Amygdala (tissue), 56 donors: ENCODE data around the gene PLB1.
"Not testable (repeated sequence)": the region's sequence is repeated elsewhere in the genome, so short reads cannot be mapped to it uniquely, and the experiment has no call there.

ENCODE experiments used
- DNase-seq, 56 donors: peaks; one replicate each; lab custom pipeline; 2025; lab: John Stamatoyannopoulos, UW

PLB1 gene

GRCh38 chr2:28526527-28527132, 30.8 kb downstream of the PLB1 start:
- no peak for DNase-seq

GRCh38 chr2:28527196-28527595, 31.3 kb downstream of the PLB1 start:
- no peak for DNase-seq

DNA sequence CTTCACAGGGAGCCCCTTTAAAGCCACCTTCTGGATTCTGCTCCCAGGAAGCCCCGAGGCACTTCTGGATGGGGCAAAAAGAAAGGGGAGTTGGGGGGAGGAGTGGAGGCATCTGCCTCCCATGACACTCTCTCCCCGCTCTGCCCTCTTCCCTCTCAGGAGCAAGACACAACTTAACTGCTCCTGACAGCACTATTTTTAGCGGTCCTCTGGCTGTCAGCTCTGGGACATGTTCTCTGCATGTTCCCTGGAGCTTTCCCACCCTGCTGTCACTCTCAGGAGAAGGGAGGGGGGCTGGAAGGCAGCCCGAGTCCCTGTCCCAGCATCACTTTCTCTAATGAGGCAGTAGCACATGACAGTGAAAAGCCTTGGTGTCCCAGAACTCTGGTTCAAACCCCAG, 32.3 kb downstream of the PLB1 start:
- no peak for DNase-seq

DNA sequence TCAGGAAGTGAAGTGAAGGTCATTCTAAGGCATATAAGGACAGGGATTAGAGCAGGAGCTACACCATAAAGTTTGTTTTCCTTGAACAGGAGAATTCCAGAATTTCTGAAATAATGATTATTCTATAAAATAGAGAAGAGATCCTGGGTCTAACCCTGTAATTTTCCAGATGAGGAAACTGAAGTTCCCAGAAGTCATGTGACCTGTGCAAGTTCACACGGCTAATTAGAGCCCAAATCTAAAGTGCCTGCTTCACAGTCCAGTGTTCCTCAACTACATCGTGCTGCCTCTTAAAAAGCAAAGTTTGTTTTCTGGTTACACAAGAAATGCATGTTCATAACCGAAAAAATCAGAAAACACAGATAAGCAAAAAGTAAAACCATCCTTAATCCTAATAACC, 34.9 kb downstream of the PLB1 start:
- DNase-seq = no peak

DNA sequence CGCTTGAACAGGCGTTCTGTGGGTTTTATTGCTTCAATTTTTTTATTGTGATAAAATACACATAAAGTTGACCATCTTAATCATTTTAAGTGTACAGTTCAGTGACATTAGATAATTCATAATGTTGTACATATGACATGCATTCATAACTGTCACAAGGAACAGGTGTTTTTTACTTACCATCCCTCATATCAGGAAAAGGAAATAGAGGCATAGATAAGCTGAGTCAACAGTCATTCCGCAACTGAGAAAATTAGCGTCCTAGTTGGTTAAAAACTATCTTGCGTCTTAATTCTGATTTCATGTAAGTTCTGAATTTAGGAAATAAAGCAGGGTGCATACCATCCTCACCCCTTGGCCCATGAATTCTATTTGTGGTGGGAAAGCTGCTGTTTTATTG, 36.5 kb downstream of the PLB1 start:
- no peak for DNase-seq

- no peak for DNase-seq
These were observed 37.3 kb downstream of the PLB1 start for GRCh38 chr2:28533044-28533680.

DNA sequence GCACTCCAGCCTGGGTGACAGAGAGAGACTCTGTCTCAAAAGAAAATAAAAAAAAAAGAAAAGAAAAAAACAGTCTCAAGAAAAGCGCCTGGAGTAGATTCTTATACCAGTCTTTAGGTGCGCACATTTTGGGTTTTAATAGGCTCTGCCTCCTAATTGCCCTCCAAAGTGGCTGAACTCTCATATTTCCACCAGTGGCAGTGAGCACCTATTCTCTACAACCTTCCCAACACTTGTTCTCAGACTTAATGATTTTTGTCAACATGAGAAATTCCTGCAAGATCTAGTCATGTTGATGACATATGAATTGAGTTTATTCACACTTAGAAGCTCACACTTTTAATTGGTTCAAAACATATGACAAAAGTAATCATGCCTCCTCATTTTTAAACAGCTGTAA, 39.0 kb downstream of the PLB1 start:
- DNase-seq = no peak

DNA sequence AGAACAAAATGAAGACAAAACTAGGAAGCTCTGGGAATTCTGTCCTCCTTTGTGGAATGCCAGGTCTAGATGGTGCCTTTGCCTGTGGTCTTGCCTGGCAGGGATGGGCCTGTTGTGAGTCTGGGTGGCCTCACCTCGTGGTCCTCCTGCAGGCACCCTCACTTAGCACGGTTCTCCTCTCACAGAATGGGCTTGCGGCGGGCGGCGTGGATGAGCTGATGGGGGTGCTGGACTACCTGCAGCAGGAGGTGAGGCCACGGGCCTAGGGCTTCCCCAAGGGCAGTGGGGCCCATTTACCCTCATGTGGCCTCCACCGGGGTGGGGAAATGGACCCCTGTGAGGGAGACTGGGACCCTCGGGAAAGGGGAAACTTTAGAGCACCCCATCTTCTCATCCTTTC, 42.3 kb downstream of the PLB1 start:
- no peak for DNase-seq

DNA sequence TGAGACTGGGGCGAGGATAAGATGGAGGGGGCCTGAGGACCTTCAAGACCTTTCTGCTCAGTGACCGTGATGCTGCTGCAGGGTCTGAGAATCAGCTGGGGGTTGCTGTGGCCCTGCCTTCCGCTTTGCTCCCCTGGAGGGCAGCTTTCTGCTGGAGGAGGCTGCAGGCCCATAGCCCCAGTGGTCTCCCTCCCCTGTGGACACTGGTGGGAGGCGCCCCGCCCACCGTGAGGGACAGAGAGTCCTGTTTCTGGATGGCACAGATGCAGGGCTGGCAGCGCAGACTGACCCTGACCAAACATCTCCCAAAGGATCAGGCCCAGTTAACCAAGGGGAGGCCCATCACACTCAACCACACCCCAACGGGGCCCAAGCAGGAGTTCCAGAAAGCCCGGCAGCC, 42.8 kb downstream of the PLB1 start:
- no peak for DNase-seq

DNA sequence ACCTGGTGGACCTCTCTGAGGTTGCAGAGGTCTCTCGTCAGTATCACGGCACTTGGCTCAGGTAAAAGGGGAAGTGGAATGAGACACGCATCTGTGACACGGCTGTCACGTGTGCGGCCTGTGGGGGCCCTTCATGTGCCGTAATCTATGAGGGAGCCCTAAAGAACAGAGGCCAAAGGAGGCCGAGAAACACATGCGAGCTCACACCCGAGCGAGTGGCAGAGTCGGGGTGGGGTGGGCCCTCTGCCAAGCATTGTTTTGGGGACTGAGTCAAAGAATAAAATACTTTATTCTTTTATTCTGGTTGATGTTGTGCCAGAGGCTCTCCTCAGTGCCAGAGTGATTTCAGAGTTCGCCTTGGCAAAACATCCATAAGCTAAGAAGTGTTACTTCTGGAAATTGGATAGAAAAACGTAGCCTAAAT, 43.3 kb downstream of the PLB1 start:
- DNase-seq = peak in 40 of 56 donors; percentile 6 to 86 (median 36)

GRCh38 chr2:28543316-28544035, 47.6 kb downstream of the PLB1 start:
- no peak for DNase-seq

DNA sequence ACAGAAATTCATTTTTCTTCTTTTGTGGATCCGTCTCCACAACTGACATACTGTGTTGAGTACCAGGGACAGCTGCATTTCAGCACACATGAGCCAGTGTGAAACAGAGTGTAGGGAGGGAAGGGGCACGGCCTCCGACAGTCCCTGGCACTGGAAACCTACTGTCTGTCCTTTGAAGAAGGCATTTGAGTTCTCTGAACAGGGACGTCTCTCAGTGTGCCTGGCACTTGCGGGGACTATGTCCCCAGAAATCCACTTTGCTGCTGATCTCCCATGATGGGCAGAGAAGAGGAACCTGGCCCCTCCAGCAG, 48.1 kb downstream of the PLB1 start:
- DNase-seq = no peak

DNA sequence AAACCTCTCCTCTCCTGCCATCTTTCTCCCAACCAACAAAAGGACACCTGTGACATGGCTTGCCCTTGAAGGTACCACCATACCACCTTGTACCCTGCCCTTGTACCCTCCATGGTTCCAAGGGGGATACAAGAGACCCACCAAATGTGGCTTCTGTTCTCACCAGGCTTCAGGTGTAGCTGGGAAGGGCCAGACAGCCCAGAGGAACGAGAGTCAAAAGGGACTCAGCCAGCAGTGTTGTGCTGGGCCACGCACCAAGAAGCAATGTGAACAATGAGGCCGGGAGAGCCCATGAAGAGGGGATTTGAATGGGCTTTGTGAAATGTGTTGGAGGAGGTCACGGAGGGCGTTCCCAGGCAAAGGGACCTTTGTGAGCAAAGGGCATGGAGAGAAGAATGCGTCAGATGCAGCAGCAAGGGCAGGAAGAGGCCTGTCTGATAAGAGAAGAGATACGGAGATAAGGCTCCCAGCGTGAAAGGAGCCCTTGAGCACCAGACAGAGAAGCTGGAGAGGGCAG, 48.6 kb downstream of the PLB1 start:
- no peak for DNase-seq

DNA sequence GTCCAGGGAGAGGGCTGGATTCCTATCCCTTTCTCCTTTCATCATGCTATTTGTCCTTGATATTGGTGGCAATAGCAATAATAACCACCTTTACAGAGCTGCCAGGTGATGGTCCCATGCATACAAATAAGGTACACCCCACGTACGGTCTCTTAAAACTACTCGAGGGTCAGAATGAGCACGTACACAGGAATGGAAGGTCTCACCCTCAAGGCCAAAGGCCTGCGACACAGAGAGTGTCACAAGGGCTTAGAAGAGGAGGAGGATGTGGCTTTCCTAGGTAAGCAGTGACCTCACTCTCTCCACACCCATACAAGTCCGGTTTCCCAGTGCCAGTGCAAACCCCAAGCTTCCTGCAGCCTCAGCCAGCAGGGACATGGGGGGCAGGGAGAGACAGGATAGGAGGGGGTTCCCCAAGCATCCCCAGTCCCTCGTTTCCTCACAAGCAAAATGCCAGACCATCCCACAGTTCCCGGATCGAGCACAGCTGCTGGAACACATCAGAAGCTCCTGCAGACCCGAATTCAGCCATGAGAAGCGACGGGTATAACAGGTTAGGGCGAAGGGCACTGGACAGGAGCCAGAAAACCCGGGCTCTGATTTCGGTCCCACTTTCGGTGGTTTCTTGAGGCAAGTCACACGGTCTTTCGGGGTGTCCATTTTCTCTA, 49.2 kb downstream of the PLB1 start:
- no peak for DNase-seq

DNA sequence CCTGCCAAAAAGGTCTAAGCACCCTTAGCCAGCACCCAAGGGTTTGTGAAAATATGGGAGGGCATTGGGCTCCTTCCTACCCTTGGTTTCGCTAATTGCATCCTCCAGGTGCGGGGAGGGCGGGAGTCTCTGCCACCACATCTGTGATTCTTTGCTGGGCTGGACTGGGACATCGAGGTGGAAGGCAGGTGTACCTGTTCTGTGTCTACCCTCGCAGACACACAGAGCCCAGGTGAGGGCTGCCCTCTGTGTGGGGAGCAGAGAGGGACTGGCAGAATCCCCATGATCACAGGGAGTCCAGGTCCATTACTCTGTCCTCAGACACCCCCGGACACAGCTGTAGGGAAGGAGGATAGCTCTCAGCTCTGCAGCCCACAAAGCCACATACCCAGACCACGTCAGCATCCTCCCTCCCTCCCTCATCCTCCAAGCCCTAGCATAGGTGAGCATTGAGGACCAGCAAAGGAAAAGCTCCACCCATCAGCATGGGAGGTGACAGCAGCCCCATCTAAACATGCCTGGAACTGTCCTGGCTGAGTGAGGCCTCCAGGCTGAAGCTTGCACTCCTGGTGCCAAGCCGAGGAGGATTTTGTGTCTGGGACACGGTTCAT, 49.8 kb downstream of the PLB1 start:
- DNase-seq = no peak

DNA sequence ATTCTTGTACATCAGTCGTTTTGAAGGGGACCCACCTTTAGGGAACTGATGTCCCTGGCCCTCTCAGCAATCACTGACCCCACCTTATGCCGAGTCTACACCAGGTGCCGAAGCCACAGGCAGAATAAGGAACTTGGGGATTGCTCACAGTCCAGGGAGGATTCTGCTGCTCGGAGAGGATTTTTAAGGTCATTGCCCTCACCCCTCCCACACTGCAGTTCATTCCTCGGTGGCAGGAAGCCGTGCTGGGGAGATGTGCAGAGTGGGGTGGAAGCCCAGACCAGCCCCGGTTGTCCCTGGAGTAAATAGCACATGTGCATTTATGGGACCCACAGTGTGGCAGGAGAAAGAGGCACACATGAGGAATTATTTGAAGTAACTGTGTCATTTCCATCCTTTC, 50.4 kb downstream of the PLB1 start:
- no peak for DNase-seq

DNA sequence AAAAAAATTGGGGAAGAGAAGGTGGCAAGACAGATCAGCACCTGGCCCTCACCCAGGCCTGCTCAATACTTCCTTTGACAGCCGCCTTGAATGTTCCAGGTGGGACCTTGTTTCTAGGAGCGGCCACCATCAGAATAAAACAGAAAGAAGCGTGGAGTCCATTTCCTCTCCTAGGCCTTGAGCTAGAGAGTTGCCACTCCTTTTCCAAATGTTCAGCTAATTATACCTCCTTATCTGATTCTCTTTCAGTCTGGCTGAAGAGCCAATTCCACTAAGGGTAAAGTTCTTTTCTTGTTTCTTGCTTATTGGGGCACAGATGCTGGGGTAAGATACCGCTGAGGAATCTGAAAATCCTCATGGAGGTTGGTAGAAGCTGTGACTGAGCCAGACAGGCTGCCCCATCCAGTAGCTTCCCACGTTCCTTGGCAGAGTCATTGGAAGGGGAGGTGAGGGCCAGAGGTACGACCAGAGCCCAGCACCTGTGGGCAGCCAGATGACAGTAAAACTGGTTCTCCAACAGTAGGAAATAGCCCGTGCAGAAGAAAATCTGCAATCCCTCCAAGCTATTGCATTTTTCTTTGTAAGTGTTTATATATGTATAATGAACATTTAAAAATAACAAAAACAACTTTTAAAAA, 51.5 kb downstream of the PLB1 start:
- DNase-seq = no peak

- no peak for DNase-seq
These were observed 52.2 kb downstream of the PLB1 start for GRCh38 chr2:28547906-28548600.

- DNase-seq = not testable (repeated sequence)
These were observed 54.5 kb downstream of the PLB1 start for GRCh38 chr2:28550345-28550744.
